ENCODE results near the gene STK32C.
"Not testable (repeated sequence)": the region's sequence is repeated elsewhere in the genome, so short reads cannot be mapped to it uniquely, and the experiment has no call there.

The STK32C gene

DNA sequence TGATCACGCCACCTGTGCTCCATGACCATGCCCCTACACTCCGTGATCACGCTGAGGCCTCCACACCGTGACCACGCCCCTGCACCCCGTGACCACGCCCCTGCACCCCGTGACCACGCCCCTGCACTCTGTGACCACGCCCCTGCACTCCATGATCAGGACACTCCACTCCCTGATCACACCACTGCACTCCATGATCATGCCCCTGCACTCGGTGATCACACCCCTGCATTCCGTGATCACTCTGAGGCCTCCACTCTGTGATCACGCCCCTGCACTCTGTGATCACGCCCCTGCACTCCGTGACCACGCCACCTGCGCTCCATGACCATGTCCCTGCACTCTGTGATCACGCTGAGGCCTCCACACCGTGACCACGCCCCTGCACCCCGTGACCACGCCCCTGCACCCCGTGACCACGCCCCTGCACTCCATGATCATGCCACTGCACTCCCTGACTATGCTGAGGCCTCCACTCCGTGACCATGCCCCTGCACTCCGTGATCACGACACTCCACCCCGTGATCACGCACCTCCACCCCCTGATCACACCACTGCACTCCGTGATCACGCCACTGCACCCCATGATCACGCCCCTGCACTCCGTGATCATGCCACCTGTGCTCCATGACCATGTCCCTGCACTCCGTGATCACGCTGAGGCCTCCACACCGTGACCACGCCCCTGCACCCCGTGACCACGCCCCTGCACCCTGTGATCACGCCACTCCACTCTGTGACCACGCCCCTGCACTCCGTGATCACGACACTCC, 27.7 kb downstream of the STK32C start:
- DNase-seq: no peak

DNA sequence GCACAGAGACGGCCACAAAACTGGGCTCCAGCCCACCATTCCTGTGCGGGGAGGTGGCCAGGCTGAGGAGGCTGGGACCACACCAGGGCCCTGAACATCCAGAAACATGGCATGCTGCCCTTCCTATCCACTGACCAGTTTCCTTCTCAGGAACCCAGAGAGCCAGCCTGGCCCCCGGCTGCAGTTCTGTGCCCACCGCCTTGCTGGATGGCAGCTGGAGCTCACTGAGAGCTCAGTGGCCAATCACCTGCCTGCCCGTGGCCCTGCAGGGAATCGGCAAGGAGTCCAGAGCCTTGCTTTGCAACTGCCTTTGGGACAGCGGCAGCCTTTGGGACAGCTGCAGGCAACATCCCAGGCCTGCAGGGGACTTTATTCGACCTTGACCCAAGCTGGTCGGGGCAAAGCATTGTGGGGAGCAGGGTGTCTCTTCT, 30.4 kb downstream of the STK32C start:
- no peak for DNase-seq

GRCh38 chr10:132276706-132277105, 31.0 kb downstream of the STK32C start:
- DNase-seq: no peak

DNA sequence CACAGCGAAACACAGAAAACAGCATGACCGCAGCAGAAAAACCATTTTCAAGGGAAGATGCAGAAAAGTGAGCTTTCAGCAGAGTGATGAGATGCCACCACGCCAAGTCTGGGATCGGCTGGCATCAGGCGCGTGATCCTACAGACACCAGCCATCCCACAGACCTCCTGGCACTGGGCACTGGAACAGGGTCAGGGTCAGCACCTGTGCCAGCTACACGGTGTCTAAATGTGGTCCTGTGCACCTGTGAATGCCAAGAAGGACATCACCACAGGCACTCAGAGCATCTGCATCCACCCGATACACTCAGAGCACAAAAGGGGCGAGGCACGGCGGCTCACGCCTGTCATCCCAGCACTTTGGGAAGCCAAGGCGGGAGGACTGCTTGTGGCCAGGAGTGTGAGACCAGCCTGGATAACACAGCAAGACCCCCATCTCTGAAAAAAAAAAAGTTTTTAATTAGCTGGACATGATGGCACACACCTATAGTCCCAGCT, 31.5 kb downstream of the STK32C start:
- no peak for DNase-seq

DNA sequence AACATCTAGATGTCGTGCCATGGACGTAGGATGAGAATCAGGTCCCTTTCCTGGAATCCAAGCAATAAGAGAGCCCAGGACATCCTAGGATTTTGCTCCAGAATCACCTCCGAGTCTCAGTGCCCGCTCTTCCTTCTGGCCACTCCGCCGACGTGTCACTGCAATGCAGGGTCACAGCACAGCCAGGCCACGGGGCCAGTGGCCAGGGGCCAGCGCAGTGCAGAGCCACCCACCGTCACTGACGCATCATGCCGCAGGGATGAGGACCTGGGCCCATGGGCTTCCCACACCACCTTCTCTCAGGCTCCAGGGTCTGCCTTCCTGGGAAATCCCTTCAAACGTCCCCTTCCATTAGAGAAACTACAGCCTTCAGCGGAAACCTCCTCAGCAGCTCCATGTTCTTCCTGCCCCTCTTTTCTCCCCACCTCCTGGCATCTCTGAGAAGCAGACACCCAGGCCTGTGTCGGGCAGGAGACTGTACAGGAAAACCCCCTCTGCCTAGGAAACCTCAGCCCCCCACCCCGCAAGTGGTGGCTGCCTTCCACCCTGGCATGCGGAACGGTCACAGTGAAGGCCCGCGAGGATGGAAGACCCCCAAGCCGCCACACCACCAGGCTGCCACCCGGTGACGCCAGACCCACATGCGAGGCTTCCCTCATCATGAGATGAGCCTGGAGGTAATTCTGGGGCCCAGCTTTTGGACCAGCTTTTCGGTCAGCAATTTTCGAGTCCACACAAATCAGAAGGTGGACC, 32.1 kb downstream of the STK32C start:
- no peak for DNase-seq

DNA sequence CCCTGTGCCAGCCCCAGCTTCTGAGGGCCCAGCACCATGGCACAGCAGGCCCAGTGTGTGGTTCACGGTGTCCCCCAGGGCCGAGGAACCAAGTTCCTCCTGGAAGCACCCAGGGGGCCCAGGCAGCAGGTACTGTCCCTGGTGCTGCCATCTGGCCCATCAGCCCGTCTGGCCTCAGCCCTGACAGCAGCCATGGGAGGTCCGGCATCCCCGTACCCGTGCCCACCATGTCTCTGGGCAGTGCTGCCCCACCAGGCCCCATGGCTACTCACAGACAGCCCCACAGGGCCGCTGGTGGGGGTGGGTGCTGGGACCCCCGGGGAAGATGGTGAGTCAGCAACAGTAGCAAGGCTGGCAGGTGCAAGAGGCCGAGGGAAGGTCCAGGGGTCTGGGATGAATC, 32.8 kb downstream of the STK32C start:
- DNase-seq: no peak

- DNase-seq: no peak
Measured at GRCh38 chr10:132274581-132274980, 33.2 kb downstream of the STK32C start.

GRCh38 chr10:132273966-132274365, 33.8 kb downstream of the STK32C start:
- DNase-seq: no peak

GRCh38 chr10:132273304-132273944, 34.3 kb downstream of the STK32C start:
- DNase-seq: no peak

DNA sequence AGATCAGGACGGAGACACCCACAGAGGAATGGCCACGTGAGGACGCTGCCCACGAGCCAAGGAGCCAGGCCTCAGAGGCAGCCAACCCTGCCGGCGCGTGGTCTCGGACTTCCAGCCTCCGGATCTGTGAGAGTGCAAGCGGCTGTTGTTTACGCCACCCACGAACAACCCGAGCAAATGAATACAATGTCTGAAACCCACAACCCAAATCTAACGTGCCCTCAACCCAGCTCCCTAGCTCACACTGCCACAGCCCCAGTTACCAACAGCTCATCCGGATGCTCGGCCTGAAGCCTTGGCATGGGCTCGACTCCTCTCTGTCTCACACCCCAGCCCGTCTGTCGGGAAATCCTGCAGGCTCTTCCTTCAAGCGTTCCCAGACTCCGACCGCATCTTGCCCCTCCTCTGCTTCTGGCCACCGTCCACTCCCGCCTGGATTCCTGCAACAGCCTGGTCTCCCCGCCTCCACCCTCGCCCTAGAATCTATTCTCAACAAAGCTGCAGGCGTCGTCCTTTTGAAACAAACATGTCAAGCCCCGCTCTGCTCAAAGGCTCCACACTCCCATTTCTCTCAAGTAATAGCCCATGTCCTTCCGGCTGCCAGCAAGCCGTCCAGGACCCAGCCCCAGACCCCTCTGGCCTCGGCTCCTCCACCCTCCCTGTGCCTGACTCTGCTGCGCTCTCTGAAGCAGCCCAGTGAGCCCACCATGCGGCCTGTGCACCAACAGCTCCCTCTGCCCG, 35.3 kb downstream of the STK32C start:
- DNase-seq: no peak

GRCh38 chr10:132271458-132272230, 36.1 kb downstream of the STK32C start:
- no peak for DNase-seq

GRCh38 chr10:132270721-132271457, 36.9 kb downstream of the STK32C start:
- DNase-seq: no peak

GRCh38 chr10:132270256-132270655, 37.5 kb downstream of the STK32C start:
- no peak for DNase-seq

- no peak for DNase-seq
Measured at GRCh38 chr10:132269266-132270230, 38.2 kb downstream of the STK32C start.

GRCh38 chr10:132267916-132268315, 39.8 kb downstream of the STK32C start:
- not testable (repeated sequence) for DNase-seq

GRCh38 chr10:132266594-132267161, 41.1 kb downstream of the STK32C start:
- DNase-seq: no peak

GRCh38 chr10:132265890-132266496, 41.8 kb downstream of the STK32C start:
- no peak for DNase-seq

- DNase-seq: no peak
Measured at GRCh38 chr10:132264966-132265889, 42.5 kb downstream of the STK32C start.

All from effector CD4-positive, alpha-beta T cell (primary cell).